Neutrophil (primary cell): ENCODE measurements around the gene EEF1AKMT1.

Experiments used
- H3K27ac ChIP-seq: fragments of 200-600 bp; sonication (generic); 2 replicates; pipeline ENCODE4 v1.5.1; 2016; ENCODE audit warnings: mild to moderate bottlenecking, moderate library complexity
- H3K27me3 ChIP-seq: fragments of 200-600 bp; sonication (generic); 2 replicates; pipeline ENCODE4 v1.6.0; 2016; ENCODE audit warnings: mild to moderate bottlenecking
- H3K36me3 ChIP-seq: fragments of 200-600 bp; sonication (generic); 2 replicates; pipeline ENCODE4 v1.5.1; 2017
- H3K4me1 ChIP-seq, 2 experiments: fragments of 200-600 bp in 1 of 2; sonication (generic) in 1 of 2; 1 replicate in 1 of 2; 2 replicates in 1 of 2; pipeline versions ENCODE4 v1.5.1 to v1.6.1; 2013 to 2016; ENCODE audit warnings: low read depth in 1 of 2, low read length in 1 of 2, mild to moderate bottlenecking in 1 of 2, moderate library complexity in 1 of 2; ENCODE audit not compliant: control insufficient read depth in 1 of 2, insufficient read depth in 1 of 2
- H3K4me3 ChIP-seq, 2 experiments: fragments of 200-600 bp in 1 of 2; sonication (generic) in 1 of 2; 1 replicate in 1 of 2; 2 replicates in 1 of 2; pipeline ENCODE4 v1.5.1; 2013 to 2016; ENCODE audit warnings: low read depth in 1 of 2, low read length in 1 of 2, mild to moderate bottlenecking in 1 of 2, moderate library complexity in 1 of 2
- H3K9me3 ChIP-seq: fragments of 200-600 bp; sonication (generic); 2 replicates; pipeline ENCODE4 v1.5.1; 2016
- TF ChIP-seq, protein P1 (sequence below): fragments of 200-600 bp; sonication (generic); IDR thresholded peaks from 2 replicates; pipeline ENCODE4 v1.5.1; 2016; ENCODE audit warnings: antibody characterized with exemption

Gene EEF1AKMT1

DNA sequence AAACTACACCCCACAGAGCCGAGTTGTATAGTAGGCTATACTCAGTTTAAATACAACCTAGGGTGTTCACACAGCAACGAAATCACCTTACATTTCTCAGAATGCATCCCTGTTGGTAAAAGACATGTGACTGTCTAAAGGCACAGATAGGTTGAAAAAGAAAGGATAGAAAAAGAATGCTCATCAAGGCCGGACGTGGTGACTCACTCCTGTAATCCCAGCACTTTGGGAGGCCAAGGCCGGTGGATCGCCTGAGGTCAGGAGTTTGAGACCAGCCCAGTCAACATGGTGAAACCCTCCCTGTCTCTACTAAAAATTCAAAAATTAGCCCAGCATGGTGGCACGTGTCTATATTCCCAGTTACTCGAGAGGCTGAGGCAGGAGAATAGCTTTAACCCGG, 74.0 kb downstream of the EEF1AKMT1 start:
- peaks cover 52% of the 10 kb centered on the region for H3K27me3 ChIP-seq

DNA sequence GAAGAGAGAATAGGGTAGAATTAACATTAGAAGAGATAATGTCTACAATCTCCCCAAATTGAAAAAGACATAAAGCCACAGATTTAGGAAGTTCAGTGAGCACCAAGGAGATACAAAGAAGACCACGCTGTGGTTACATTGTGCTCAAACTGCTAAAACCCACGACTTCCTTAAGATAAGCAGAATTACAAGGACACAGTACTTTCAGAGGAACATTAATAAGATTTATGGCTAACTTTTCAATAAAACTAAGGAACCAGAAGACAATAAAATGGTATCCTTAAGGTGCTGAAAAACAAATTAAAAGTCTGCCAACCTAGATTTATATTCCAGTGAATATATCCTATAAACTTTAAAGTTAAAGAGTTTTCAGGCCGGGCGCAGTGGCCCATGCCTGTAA, 77.7 kb downstream of the EEF1AKMT1 start:
- no peaks in the 10 kb centered on the region for H3K36me3 ChIP-seq
- H3K4me3 ChIP-seq = no peak overlapping the region
- H3K4me1 ChIP-seq = no peaks in the 10 kb centered on the region
- TF ChIP-seq, protein P1, sequence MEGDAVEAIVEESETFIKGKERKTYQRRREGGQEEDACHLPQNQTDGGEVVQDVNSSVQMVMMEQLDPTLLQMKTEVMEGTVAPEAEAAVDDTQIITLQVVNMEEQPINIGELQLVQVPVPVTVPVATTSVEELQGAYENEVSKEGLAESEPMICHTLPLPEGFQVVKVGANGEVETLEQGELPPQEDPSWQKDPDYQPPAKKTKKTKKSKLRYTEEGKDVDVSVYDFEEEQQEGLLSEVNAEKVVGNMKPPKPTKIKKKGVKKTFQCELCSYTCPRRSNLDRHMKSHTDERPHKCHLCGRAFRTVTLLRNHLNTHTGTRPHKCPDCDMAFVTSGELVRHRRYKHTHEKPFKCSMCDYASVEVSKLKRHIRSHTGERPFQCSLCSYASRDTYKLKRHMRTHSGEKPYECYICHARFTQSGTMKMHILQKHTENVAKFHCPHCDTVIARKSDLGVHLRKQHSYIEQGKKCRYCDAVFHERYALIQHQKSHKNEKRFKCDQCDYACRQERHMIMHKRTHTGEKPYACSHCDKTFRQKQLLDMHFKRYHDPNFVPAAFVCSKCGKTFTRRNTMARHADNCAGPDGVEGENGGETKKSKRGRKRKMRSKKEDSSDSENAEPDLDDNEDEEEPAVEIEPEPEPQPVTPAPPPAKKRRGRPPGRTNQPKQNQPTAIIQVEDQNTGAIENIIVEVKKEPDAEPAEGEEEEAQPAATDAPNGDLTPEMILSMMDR = no peak
- H3K27ac ChIP-seq = no peak overlapping the region
- H3K9me3 ChIP-seq = no peaks in the 10 kb centered on the region
- peaks cover 18% of the 10 kb centered on the region for H3K27me3 ChIP-seq

More for the DNA sequence above, 74.0 kb downstream of the EEF1AKMT1 start:
- H3K4me1 ChIP-seq = peaks cover 9 to 13% of the 10 kb centered on the region in 2 experiments
- TF ChIP-seq, protein P1 = no peak
- H3K4me3 ChIP-seq = no peak overlapping the region
- H3K27ac ChIP-seq = no peak overlapping the region
- H3K36me3 ChIP-seq = no peaks in the 10 kb centered on the region
- no peaks in the 10 kb centered on the region for H3K9me3 ChIP-seq

DNA sequence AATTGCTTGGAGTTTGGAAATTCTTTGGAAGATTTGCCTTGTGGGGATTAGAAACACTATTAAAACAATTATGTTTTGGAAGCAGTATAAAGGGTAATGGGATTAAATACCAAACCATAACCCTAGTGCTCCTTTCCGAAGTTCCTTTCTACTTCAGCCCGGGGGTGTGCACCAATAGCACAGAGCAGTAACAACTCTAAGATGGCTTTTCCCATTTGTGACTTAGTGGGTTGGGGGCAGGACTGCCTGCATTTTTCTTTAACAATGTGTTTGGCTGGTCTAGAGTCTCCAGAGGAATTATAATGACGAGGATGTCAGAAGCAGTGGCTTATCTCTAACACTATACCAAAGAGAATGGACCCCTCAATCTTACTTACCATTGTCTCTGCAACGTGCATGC, 82.1 kb downstream of the EEF1AKMT1 start:
- Histone ChIP-seq H3K27me3 (no peaks in the 10 kb centered on the region), H3K36me3 (no peaks in the 10 kb centered on the region), H3K4me1 (no peaks in the 10 kb centered on the region), H3K4me3 (no peak overlapping the region), H3K27ac (no peak overlapping the region), H3K9me3 (no peaks in the 10 kb centered on the region)
- TF ChIP-seq, protein P1 = no peak

DNA sequence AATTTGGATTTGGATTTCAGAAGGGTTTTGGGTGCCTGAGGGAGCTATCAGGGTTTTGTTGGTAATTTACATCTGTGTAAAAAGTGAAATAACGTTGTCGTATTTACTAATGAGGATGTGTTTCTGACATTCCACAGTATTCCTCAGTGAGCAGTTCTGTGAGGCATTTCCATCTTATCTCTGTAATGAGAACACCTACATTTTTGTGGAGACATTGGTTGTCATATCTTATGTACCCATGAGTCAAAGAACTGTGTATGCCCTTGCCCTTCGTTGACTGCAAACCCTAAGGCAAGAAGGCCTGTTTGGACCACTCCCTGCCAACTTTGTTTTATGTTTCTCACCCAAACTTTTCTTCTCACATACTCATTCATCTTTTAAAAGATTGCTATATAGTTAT, 84.5 kb downstream of the EEF1AKMT1 start:
- Histone ChIP-seq H3K4me3 (no peak overlapping the region), H3K9me3 (no peaks in the 10 kb centered on the region), H3K36me3 (no peaks in the 10 kb centered on the region), H3K27me3 (no peaks in the 10 kb centered on the region), H3K27ac (no peak overlapping the region), H3K4me1 (no peaks in the 10 kb centered on the region)
- TF ChIP-seq, protein P1 = no peak

DNA sequence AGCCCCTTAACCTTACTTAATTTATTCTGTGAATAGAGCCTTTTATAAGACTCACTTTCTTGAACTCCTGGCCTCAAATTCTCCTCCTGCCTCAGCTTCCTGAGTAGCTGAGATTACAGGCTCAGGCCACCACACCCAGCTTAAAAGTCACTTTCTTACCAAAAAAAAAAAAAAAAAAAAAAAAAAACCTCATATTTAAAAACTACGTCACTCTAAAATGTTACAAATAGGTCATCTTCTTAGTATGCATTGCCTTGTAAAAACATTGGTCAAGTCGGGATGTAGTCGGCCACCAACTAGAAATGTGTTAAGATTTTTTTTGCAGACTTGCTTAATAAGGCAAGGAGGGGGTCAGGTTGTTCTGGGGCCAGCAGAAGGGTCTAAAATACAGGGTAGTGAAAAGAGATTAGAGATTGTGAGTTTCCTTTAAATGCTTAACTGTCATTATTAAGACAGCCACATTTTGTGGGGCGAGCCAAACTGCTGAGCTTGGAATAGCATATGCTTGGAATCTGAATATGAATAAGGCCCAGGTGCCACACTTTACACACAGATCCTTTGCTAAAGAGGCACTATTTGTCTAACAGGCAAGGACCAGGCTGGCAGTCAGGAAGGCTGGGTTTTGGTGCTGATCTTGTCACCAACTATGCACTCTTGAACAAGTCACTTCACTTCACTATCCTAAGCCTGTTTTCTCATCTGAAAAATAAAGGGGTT, 86.7 kb downstream of the EEF1AKMT1 start:
- H3K27me3 ChIP-seq = no peaks in the 10 kb centered on the region
- TF ChIP-seq, protein P1 = no peak
- no peaks in the 10 kb centered on the region for H3K4me1 ChIP-seq
- H3K4me3 ChIP-seq = no peak overlapping the region
- H3K36me3 ChIP-seq = no peaks in the 10 kb centered on the region
- no peak overlapping the region for H3K27ac ChIP-seq
- H3K9me3 ChIP-seq = no peaks in the 10 kb centered on the region
